SK-N-SH (cell line): ENCODE measurements around the gene CHD2. TPM values are rescaled to one million over a fixed set of nuclear protein-coding genes. Genes with fewer than 3 reads are reported as not detected.

Experiments
- CTCF ChIA-PET: fragments of 300-600, 350-600 bp; formaldehyde crosslinking; extraction: SDS; loops from one replicate; lab custom pipeline; 2021; lab: Yijun Ruan, JAX
- POLR2A ChIA-PET: fragments of 350-600 bp; sonication (Branson Sonifier 250); formaldehyde crosslinking; extraction: SDS; loops from one replicate; lab custom pipeline; 2020; ENCODE audit warnings: antibody characterized with exemption, inconsistent platforms; lab: Yijun Ruan, JAX
- DNase-seq: peaks from one replicate; pipeline ENCODE4 v3.0.0; 2012
- H2AFZ ChIP-seq: fragments of 200-600 bp; sonication (generic); 2 replicates; pipeline ENCODE4 v1.8.1; 2016; ENCODE audit warnings: antibody characterized with exemption, mild to moderate bottlenecking, low read depth
- H3F3A ChIP-seq: fragments of 200-600 bp; sonication (generic); replicated peaks from 2 replicates; pipeline ENCODE3; 2016; ENCODE audit warnings: antibody characterized with exemption, mild to moderate bottlenecking; ENCODE audit not compliant: insufficient read depth
- H3K27ac ChIP-seq, 2 experiments: fragments of 200-500 bp in 1 of 2; fragments of 200-600 bp in 1 of 2; sonication (Bioruptor generic) in 1 of 2; sonication (generic), shearing (Covaris generic) in 1 of 2; 2 replicates each; pipeline versions ENCODE4 v1.5.1 to v1.6.1; 2014 to 2016; ENCODE audit warnings: low read depth in 2 of 2, inconsistent platforms in 1 of 2, low read length in 1 of 2, mild to moderate bottlenecking in 1 of 2, mixed read lengths in 1 of 2
- H3K27me3 ChIP-seq: fragments of 200-600 bp; sonication (generic), shearing (Covaris generic); 2 replicates; pipeline ENCODE4 v1.6.1; 2016; ENCODE audit warnings: mixed run types; ENCODE audit not compliant: insufficient read depth
- H3K36me3 ChIP-seq, 2 experiments: fragments of 200-500 bp in 1 of 2; fragments of 200-600 bp in 1 of 2; sonication (Bioruptor generic) in 1 of 2; sonication (generic) in 1 of 2; replicated peaks in 1 of 2; 2 replicates each; pipeline versions ENCODE3 to v1.5.1; 2014 to 2016; ENCODE audit warnings: low read length in 1 of 2, mild to moderate bottlenecking in 1 of 2; ENCODE audit not compliant: insufficient read depth in 2 of 2, control insufficient read depth in 1 of 2
- H3K4me1 ChIP-seq, 2 experiments: fragments of 200-500 bp in 1 of 2; fragments of 200-600 bp in 1 of 2; sonication (Bioruptor generic) in 1 of 2; sonication (generic), shearing (Covaris generic) in 1 of 2; 2 replicates each; pipeline versions ENCODE4 v1.5.1 to v1.6.1; 2014 to 2016; ENCODE audit warnings: low read depth in 1 of 2, low read length in 1 of 2, mixed run types in 1 of 2; ENCODE audit not compliant: insufficient read depth in 2 of 2, control insufficient read depth in 1 of 2
- H3K4me2 ChIP-seq: fragments of 200-600 bp; sonication (generic), shearing (Covaris generic); 2 replicates; pipeline ENCODE4 v1.6.1; 2017; ENCODE audit warnings: mixed run types
- H3K4me3 ChIP-seq, 2 experiments: fragments of 200-500 bp in 1 of 2; fragments of 200-600 bp in 1 of 2; sonication (Bioruptor generic) in 1 of 2; sonication (generic), shearing (Covaris generic) in 1 of 2; 2 replicates each; pipeline versions ENCODE4 v1.5.1 to v1.8.1; 2014 to 2016; ENCODE audit warnings: low read depth in 2 of 2, inconsistent platforms in 1 of 2, low read length in 1 of 2, mild to moderate bottlenecking in 1 of 2, mixed read lengths in 1 of 2, moderate library complexity in 1 of 2
- H3K79me2 ChIP-seq: fragments of 200-600 bp; sonication (generic); 2 replicates; pipeline ENCODE4 v1.8.1; 2017; ENCODE audit warnings: mild to moderate bottlenecking; ENCODE audit not compliant: insufficient read depth
- H3K9ac ChIP-seq: fragments of 200-600 bp; sonication (generic); 2 replicates; pipeline ENCODE4 v1.6.1; 2017; ENCODE audit warnings: mixed run types
- H3K9me2 ChIP-seq: fragments of 200-600 bp; sonication (generic); 2 replicates; pipeline ENCODE4 v1.6.1; 2017; ENCODE audit warnings: mixed run types
- H3K9me3 ChIP-seq: fragments of 200-600 bp; sonication (generic); 2 replicates; pipeline ENCODE4 v1.6.1; 2017; ENCODE audit warnings: mixed run types, mild to moderate bottlenecking, moderate library complexity
- H4K20me1 ChIP-seq: fragments of 200-600 bp; sonication (generic); 2 replicates; pipeline ENCODE4 v1.6.1; 2017; ENCODE audit warnings: mild to moderate bottlenecking, mixed run types; ENCODE audit not compliant: insufficient read depth
- CHD2 ChIP-seq: fragments of 150-350 bp; IDR thresholded peaks from 2 replicates; pipeline ENCODE4 v1.6.1; 2018; ENCODE audit warnings: low read length; ENCODE audit not compliant: partially characterized antibody
- EP300 ChIP-seq, 2 experiments: IDR thresholded peaks; 2 replicates each; pipeline versions ENCODE4 v1.4.0 to v1.6.1; 2012; ENCODE audit warnings: borderline replicate concordance in 1 of 2, low read depth in 1 of 2, low read length in 1 of 2
- EZH2phosphoT487 ChIP-seq: fragments of 200-600 bp; sonication (generic); IDR thresholded peaks from 2 replicates; pipeline ENCODE4 v1.6.1; 2017; ENCODE audit warnings: low read depth, mixed run types, mild to moderate bottlenecking, antibody characterized with exemption, moderate library complexity, borderline replicate concordance
- FOSL2 ChIP-seq: IDR thresholded peaks from 2 replicates; pipeline ENCODE4 v1.4.0; 2012; ENCODE audit warnings: low read depth, mild to moderate bottlenecking, moderate library complexity, borderline replicate concordance
- FOXJ3 ChIP-seq: sonication (generic); formaldehyde crosslinking; IDR thresholded peaks from 2 replicates; pipeline ENCODE4 v1.5.1; 2020; ENCODE audit warnings: mild to moderate bottlenecking, missing genetic modification reagents
- GABPA ChIP-seq: IDR thresholded peaks from 2 replicates; pipeline ENCODE4 v1.4.0; 2012; ENCODE audit warnings: low read depth, mild to moderate bottlenecking
- JUND ChIP-seq: IDR thresholded peaks from 2 replicates; pipeline ENCODE4 v1.4.0; 2012
- NFIC ChIP-seq: IDR thresholded peaks from 2 replicates; pipeline ENCODE4 v1.4.0; 2012; ENCODE audit warnings: borderline replicate concordance
- NRF1 ChIP-seq: IDR thresholded peaks from 2 replicates; pipeline ENCODE4 v1.6.1; 2012; ENCODE audit warnings: low read depth, mild to moderate bottlenecking, low read length
- RFX5 ChIP-seq: IDR thresholded peaks from 2 replicates; pipeline ENCODE4 v1.6.1; 2012; ENCODE audit warnings: mild to moderate bottlenecking, improper control_type of control experiment, low read length
- YY1 ChIP-seq: IDR thresholded peaks from 2 replicates; pipeline ENCODE4 v1.4.0; 2012; ENCODE audit warnings: low read depth, mild to moderate bottlenecking
- WGBS: methylation state at CpG from one replicate; pipeline ENCODE4 v1.1.6; 2017; ENCODE audit warnings: low lambda C conversion rate; 5-methylcytosine and 5-hydroxymethylcytosine counted together
- polyA plus RNA-seq, 3 experiments: library from polyadenylated mRNA; depleted of rRNA; stranded (reverse); fragments of >200 nt; gene quantifications; 2 replicates each; pipeline ENCODE4 v1.2.3, GENCODE V29; 2012
- TF ChIP-seq, protein P1 (sequence below): fragments of 200-600 bp; sonication (generic); IDR thresholded peaks from 2 replicates; pipeline ENCODE4 v1.6.1; 2017; ENCODE audit warnings: antibody characterized with exemption, mild to moderate bottlenecking, moderate library complexity
- TF ChIP-seq, protein P2 (sequence below): IDR thresholded peaks from 2 replicates; pipeline ENCODE4 v1.4.0; 2012; ENCODE audit warnings: low read depth, borderline replicate concordance
- TF ChIP-seq, protein P3 (sequence below): fragments of 150-350 bp; IDR thresholded peaks from 2 replicates; pipeline ENCODE4 v1.6.1; 2017; ENCODE audit warnings: antibody characterized with exemption, low read length, low read depth, borderline replicate concordance
- TF ChIP-seq, protein P4 (sequence below): IDR thresholded peaks from 2 replicates; pipeline ENCODE4; 2012
- TF ChIP-seq, protein P5 (sequence below): IDR thresholded peaks from 2 replicates; pipeline ENCODE4 v1.6.1; 2012; ENCODE audit warnings: mild to moderate bottlenecking, low read depth, low read length, moderate library complexity
- TF ChIP-seq, protein P6 (sequence below): IDR thresholded peaks from 2 replicates; pipeline ENCODE4 v1.4.0; 2012; ENCODE audit warnings: low read depth

The CHD2 gene
- polyA plus RNA-seq, 1 of the 3 experiments (the other 2 are of a cell fraction) = 25.3 TPM

DNA sequence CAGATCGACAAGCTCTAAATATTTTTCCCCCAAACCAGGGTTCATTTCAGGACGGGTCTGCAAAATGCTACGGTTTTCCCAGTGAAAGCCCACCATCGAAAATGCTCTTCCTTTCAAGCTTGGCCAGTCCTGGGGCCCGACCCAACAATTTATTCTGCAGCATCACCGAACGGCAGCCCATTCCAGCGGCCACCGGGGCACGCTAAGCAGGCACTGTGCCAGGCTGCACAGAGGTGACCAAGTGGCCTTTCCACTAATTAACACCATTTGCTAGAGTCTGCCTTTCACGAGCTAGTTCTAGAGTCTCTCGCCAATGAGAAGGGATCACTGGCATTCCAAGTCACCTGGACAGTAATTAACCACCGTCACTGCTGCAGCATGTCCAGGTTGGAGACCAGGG lies 174.5 kb downstream of the CHD2 start:
- H3F3A ChIP-seq = no peaks in the 10 kb centered on the region
- no peak overlapping the region for H3K4me2 ChIP-seq
- no peak overlapping the region for H3K4me3 ChIP-seq
- H4K20me1 ChIP-seq = no peaks in the 10 kb centered on the region; the same call in 1 of the 2 replicates
- CTCF ChIA-PET = interaction anchor here (1.1 to 4.9 kb wide), 3 partner anchors 13 to 1045 kb away, joined by 3 to 23 read pairs (median 6); no protein-coding TSS in a partner anchor
- H3K9me2 ChIP-seq = no peaks in the 10 kb centered on the region
- peaks cover 8% of the 10 kb centered on the region; the same call in 1 of the 2 replicates for H3K27me3 ChIP-seq
- H3K27ac ChIP-seq = no peak overlapping the region
- POLR2A ChIA-PET = interaction anchor here (0.7 kb wide), 1 partner anchor 16 kb away, joined by 3 read pairs; no protein-coding TSS in a partner anchor
- 73% methylated on average over 13 of the region's 13 CpGs for WGBS
- H3K79me2 ChIP-seq = no peaks in the 10 kb centered on the region
- no peak for TF ChIP-seq FOSL2
- TF ChIP-seq NFIC = no peak
- TF ChIP-seq CHD2 = no peak
- TF ChIP-seq EZH2phosphoT487 = no peak
- TF ChIP-seq, protein P1, sequence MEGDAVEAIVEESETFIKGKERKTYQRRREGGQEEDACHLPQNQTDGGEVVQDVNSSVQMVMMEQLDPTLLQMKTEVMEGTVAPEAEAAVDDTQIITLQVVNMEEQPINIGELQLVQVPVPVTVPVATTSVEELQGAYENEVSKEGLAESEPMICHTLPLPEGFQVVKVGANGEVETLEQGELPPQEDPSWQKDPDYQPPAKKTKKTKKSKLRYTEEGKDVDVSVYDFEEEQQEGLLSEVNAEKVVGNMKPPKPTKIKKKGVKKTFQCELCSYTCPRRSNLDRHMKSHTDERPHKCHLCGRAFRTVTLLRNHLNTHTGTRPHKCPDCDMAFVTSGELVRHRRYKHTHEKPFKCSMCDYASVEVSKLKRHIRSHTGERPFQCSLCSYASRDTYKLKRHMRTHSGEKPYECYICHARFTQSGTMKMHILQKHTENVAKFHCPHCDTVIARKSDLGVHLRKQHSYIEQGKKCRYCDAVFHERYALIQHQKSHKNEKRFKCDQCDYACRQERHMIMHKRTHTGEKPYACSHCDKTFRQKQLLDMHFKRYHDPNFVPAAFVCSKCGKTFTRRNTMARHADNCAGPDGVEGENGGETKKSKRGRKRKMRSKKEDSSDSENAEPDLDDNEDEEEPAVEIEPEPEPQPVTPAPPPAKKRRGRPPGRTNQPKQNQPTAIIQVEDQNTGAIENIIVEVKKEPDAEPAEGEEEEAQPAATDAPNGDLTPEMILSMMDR = no peak
- no peaks in the 10 kb centered on the region for H3K36me3 ChIP-seq
- H3K9ac ChIP-seq = no peak overlapping the region
- DNase-seq = no peak
- peaks cover 5 to 8% of the 10 kb centered on the region in 2 experiments for H3K4me1 ChIP-seq
- no peak overlapping the region for H2AFZ ChIP-seq
- H3K9me3 ChIP-seq = no peaks in the 10 kb centered on the region

DNA sequence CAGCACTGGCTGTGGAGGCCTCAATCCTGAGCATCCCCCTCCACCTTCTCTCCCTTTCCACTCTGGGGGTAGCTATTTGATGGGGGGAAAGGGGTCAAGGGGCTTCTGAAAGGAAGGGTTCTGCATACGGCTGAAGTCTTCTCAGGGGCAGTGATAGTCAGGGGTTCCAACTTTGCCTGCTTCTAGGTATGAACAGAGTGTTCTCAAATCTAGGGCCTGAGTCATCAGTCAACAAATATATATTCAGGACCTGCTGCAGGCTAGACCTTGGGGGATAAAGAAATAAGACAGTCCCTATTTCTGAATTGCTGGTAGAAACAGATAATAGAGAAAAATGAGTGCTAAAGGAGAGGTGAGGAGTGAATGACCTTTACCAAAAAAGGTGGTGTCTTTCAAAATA lies 176.1 kb downstream of the CHD2 start:
- WGBS = 79% methylated on average over 1 of the region's 1 CpG
- no peak for DNase-seq
- Histone ChIP-seq H3K9ac (no peak overlapping the region), H3K9me2 (no peaks in the 10 kb centered on the region), H3K4me2 (no peak overlapping the region), H3K79me2 (no peaks in the 10 kb centered on the region), H3F3A (no peaks in the 10 kb centered on the region), H3K4me3 (no peak overlapping the region), H3K9me3 (no peaks in the 10 kb centered on the region), H4K20me1 (no peaks in the 10 kb centered on the region; the same call in 1 of the 2 replicates), H3K27ac (no peak overlapping the region), H3K27me3 (peaks cover 8% of the 10 kb centered on the region; the same call in 1 of the 2 replicates), H3K4me1 (peaks cover 5 to 7% of the 10 kb centered on the region in 2 experiments; a peak in 3 of 4 replicates), H3K36me3 (no peaks in the 10 kb centered on the region), H2AFZ (no peak overlapping the region)
- ChIA-PET CTCF (interaction anchor here (1.4 to 5.0 kb wide), 3 partner anchors 12 to 1043 kb away, joined by 3 to 38 read pairs (median 23); no protein-coding TSS in a partner anchor), POLR2A (no interaction called here)
- no peak for TF ChIP-seq EP300 (IDR thresholded peaks at IDR 0.05; ENCODE audit: borderline replicate concordance in 1 of 2, low read depth in 1 of 2, low read length in 1 of 2)
- TF ChIP-seq EZH2phosphoT487 = no peak
- no peak for TF ChIP-seq YY1
- TF ChIP-seq, protein P2, sequence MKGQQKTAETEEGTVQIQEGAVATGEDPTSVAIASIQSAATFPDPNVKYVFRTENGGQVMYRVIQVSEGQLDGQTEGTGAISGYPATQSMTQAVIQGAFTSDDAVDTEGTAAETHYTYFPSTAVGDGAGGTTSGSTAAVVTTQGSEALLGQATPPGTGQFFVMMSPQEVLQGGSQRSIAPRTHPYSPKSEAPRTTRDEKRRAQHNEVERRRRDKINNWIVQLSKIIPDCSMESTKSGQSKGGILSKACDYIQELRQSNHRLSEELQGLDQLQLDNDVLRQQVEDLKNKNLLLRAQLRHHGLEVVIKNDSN = no peak
- TF ChIP-seq, protein P3, sequence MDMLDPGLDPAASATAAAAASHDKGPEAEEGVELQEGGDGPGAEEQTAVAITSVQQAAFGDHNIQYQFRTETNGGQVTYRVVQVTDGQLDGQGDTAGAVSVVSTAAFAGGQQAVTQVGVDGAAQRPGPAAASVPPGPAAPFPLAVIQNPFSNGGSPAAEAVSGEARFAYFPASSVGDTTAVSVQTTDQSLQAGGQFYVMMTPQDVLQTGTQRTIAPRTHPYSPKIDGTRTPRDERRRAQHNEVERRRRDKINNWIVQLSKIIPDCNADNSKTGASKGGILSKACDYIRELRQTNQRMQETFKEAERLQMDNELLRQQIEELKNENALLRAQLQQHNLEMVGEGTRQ = no peak
- TF ChIP-seq, protein P4, sequence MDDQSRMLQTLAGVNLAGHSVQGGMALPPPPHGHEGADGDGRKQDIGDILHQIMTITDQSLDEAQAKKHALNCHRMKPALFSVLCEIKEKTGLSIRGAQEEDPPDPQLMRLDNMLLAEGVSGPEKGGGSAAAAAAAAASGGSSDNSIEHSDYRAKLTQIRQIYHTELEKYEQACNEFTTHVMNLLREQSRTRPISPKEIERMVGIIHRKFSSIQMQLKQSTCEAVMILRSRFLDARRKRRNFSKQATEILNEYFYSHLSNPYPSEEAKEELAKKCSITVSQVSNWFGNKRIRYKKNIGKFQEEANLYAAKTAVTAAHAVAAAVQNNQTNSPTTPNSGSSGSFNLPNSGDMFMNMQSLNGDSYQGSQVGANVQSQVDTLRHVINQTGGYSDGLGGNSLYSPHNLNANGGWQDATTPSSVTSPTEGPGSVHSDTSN = no peak
- TF ChIP-seq, protein P5, sequence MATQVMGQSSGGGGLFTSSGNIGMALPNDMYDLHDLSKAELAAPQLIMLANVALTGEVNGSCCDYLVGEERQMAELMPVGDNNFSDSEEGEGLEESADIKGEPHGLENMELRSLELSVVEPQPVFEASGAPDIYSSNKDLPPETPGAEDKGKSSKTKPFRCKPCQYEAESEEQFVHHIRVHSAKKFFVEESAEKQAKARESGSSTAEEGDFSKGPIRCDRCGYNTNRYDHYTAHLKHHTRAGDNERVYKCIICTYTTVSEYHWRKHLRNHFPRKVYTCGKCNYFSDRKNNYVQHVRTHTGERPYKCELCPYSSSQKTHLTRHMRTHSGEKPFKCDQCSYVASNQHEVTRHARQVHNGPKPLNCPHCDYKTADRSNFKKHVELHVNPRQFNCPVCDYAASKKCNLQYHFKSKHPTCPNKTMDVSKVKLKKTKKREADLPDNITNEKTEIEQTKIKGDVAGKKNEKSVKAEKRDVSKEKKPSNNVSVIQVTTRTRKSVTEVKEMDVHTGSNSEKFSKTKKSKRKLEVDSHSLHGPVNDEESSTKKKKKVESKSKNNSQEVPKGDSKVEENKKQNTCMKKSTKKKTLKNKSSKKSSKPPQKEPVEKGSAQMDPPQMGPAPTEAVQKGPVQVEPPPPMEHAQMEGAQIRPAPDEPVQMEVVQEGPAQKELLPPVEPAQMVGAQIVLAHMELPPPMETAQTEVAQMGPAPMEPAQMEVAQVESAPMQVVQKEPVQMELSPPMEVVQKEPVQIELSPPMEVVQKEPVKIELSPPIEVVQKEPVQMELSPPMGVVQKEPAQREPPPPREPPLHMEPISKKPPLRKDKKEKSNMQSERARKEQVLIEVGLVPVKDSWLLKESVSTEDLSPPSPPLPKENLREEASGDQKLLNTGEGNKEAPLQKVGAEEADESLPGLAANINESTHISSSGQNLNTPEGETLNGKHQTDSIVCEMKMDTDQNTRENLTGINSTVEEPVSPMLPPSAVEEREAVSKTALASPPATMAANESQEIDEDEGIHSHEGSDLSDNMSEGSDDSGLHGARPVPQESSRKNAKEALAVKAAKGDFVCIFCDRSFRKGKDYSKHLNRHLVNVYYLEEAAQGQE = no peak
- no peak for TF ChIP-seq NRF1
- TF ChIP-seq CHD2 = no peak
- TF ChIP-seq JUND = no peak
- TF ChIP-seq, protein P6, sequence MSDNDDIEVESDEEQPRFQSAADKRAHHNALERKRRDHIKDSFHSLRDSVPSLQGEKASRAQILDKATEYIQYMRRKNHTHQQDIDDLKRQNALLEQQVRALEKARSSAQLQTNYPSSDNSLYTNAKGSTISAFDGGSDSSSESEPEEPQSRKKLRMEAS = no peak
- TF ChIP-seq FOSL2 = no peak
- TF ChIP-seq RFX5 = no peak
- no peak for TF ChIP-seq GABPA
- TF ChIP-seq FOXJ3 (CRISPR knock-in tag) = no peak
